ENCODE measurements around the gene ZBTB2.
"Not testable (repeated sequence)": the region's sequence is repeated elsewhere in the genome, so short reads cannot be mapped to it uniquely, and the experiment has no call there.

ZBTB2 gene

DNA sequence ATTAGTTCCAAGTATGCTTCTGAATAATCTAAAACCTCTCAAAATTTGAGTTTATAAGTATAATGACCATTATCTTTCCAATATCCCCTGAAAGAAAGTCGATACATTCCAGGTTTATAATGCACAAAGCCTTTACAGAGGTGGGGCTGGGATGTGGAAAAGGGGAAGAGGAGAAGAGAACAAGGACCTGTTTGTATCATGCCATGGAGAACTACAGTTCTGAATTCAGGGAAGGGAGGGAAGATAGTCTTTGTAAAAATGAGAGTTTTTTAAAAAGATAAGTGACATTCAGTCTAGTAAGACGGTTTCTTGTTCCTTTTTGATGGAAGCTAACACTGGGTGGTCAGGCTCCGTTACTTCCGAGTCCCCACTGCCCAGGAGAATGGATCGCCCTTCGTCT, 26.1 kb downstream of the ZBTB2 start:
- DNase-seq = no peak

DNA sequence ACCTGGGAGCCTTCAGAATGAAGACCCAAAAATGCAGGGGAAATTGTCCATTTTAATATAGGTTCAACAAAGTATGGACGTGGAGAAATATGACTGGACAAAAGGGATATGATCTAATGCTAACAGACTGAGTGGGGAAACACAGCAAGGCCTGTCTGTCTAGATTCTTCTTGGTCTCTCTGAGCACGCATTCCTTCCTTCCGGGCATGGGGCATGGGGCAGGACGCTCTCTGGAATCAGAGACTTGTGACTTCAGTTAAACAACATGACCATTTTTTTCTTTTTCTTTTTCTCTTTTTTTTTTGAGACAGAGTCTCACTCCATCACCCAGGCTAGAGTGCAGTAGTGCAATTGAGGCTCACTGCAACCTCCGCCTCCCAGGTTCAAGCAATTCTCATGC, 31.9 kb downstream of the ZBTB2 start:
- no peak for DNase-seq

DNA sequence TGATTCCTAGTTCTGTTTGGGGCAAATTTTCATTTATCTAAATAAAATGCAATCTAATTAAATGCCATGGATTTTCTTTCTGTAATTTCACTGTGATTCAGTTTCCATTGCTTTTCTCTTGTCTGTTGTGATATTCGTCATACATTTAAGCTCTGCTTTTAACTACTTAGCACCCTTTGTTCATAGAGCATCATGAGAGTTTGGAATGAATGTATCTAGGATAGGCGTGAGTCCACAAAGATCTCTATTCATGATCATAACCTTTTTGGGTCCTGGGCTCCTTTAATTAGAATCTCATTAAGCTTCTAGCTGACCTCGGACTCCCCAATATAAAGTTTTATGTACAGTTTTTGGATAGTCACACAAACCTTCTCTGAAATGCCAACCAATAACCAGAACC, 32.9 kb downstream of the ZBTB2 start:
- DNase-seq = no peak

DNA sequence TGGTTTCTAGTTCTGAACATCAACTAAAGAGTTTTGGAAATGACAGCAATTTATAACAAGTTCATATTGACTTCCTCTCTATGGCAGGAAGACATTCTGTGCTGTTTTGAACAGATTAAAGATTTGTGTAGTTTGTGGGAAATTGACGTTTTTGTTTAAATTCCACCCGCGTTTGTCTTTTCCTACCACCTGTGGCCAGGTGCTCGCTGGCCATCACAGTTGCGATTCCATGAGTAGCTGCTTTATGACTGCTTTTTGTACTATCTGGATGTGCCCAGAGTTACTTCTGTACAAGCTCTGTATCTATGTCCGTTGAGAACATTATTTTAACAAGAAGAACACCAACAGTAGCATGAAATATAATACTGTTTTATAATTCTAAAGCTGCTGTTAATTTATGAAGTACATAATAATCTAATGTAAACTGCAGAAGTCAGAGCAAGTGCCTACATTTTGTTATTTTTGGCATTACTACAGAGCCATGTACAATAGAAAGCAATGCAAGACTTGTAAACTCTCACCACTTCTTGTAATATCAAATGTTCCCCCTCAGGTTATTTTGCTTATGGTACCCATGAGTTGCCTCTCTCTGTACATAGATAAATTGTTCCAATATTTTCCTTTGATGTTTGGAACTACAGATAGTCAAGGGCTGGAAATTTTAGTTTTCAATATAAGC, 33.5 kb downstream of the ZBTB2 start:
- DNase-seq = no peak

DNA sequence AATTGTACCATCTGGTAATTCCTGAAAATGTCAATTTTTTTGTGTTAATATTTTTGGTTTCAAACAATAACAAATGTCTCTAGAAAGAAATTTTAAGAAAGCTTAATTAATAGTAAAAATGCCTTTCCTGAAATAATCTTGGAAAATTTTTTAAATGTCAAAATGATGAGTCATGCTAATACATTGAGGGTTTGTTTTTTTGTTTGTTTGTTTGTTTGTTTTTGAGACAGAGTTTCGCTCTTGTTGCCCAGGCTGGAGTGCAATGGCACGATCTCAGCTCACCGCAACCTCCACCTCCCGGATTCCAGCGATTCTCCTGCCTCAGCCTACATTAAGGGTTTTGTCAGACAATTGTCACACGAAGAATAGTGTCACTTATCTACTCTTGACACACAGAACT, 34.4 kb downstream of the ZBTB2 start:
- not testable (repeated sequence) for DNase-seq

DNA sequence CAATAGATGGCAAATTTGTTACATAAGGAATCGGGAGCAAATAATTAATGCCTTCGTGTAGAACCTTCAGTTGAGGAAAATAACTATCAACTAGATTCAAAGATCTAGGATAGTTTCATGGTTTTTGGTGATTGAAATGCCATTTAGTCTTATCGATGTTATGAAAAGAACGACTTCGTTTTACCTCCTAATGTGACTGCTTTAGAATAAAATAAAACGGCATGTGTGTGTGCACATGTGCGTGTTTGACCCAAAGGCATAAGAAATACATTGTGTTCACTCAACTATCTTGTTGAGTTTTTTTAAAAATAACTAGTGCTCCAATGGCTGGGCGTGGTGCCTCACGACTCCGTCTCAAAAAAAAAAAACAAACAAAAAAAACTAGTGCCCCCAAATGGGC, 37.6 kb downstream of the ZBTB2 start:
- no peak for DNase-seq

DNA sequence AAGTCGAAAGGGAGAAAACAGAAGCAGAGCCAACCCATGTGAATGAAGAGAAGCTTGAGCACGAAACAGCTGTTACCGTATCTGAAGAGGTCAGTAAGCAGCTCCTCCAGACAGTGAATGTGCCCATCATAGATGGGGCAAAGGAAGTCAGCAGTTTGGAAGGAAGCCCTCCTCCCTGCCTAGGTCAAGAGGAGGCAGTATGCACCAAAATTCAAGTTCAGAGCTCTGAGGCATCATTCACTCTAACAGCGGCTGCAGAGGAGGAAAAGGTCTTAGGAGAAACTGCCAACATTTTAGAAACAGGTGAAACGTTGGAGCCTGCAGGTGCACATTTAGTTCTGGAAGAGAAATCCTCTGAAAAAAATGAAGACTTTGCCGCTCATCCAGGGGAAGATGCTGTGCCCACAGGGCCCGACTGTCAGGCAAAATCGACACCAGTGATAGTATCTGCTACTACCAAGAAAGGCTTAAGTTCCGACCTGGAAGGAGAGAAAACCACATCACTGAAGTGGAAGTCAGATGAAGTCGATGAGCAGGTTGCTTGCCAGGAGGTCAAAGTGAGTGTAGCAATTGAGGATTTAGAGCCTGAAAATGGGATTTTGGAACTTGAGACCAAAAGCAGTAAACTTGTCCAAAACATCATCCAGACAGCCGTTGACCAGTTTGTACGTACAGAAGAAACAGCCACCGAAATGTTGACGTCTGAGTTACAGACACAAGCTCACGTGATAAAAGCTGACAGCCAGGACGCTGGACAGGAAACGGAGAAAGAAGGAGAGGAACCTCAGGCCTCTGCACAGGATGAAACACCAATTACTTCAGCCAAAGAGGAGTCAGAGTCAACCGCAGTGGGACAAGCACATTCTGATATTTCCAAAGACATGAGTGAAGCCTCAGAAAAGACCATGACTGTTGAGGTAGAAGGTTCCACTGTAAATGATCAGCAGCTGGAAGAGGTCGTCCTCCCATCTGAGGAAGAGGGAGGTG, 38.7 kb downstream of the ZBTB2 start:
- DNase-seq = no peak

DNA sequence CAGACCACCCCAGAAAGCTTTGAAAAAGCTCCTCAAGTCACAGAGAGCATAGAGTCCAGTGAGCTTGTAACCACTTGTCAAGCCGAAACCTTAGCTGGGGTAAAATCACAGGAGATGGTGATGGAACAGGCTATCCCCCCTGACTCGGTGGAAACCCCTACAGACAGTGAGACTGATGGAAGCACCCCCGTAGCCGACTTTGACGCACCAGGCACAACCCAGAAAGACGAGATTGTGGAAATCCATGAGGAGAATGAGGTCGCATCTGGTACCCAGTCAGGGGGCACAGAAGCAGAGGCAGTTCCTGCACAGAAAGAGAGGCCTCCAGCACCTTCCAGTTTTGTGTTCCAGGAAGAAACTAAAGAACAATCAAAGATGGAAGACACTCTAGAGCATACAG, 39.6 kb downstream of the ZBTB2 start:
- DNase-seq = no peak

DNA sequence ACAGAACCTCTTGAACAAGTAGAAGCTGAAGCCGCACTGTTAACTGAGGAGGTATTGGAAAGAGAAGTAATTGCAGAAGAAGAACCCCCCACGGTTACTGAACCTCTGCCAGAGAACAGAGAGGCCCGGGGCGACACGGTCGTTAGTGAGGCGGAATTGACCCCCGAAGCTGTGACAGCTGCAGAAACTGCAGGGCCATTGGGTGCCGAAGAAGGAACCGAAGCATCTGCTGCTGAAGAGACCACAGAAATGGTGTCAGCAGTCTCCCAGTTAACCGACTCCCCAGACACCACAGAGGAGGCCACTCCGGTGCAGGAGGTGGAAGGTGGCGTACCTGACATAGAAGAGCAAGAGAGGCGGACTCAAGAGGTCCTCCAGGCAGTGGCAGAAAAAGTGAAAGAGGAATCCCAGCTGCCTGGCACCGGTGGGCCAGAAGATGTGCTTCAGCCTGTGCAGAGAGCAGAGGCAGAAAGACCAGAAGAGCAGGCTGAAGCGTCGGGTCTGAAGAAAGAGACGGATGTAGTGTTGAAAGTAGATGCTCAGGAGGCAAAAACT, 40.1 kb downstream of the ZBTB2 start:
- DNase-seq = no peak

DNA sequence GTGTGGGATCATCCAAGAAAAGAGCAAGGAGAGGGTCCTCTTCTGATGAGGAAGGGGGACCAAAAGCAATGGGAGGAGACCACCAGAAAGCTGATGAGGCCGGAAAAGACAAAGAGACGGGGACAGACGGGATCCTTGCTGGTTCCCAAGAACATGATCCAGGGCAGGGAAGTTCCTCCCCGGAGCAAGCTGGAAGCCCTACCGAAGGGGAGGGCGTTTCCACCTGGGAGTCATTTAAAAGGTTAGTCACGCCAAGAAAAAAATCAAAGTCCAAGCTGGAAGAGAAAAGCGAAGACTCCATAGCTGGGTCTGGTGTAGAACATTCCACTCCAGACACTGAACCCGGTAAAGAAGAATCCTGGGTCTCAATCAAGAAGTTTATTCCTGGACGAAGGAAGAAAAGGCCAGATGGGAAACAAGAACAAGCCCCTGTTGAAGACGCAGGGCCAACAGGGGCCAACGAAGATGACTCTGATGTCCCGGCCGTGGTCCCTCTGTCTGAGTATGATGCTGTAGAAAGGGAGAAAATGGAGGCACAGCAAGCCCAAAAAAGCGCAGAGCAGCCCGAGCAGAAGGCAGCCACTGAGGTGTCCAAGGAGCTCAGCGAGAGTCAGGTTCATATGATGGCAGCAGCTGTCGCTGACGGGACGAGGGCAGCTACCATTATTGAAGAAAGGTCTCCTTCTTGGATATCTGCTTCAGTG, 40.8 kb downstream of the ZBTB2 start:
- no peak for DNase-seq

DNA sequence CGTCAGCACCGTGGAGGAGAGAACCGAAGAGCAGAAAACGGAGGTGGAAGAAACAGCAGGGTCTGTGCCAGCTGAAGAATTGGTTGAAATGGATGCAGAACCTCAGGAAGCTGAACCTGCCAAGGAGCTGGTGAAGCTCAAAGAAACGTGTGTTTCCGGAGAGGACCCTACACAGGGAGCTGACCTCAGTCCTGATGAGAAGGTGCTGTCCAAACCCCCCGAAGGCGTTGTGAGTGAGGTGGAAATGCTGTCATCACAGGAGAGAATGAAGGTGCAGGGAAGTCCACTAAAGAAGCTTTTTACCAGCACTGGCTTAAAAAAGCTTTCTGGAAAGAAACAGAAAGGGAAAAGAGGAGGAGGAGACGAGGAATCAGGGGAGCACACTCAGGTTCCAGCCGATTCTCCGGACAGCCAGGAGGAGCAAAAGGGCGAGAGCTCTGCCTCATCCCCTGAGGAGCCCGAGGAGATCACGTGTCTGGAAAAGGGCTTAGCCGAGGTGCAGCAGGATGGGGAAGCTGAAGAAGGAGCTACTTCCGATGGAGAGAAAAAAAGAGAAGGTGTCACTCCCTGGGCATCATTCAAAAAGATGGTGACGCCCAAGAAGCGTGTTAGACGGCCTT, 41.6 kb downstream of the ZBTB2 start:
- DNase-seq = no peak

DNA sequence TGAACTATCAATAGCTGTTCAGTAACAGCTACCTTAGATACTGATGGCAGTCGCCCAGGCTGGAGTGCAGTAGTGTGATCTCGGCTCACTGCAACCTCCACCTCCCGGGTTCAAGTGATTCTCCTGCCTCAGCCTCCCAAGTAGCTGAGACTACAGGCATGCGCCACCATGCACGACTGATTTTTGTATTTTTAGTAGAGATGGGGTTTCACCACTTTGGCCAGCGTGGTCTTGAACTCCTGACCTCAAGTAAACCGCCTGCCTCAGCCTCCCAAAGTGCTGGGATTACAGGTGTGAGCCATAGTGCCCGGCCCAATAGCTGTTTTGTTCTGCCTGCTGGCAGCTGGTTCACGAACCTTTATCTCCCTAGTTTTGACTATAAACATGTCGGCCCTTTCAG, 48.6 kb downstream of the ZBTB2 start:
- not testable (repeated sequence) for DNase-seq

DNA sequence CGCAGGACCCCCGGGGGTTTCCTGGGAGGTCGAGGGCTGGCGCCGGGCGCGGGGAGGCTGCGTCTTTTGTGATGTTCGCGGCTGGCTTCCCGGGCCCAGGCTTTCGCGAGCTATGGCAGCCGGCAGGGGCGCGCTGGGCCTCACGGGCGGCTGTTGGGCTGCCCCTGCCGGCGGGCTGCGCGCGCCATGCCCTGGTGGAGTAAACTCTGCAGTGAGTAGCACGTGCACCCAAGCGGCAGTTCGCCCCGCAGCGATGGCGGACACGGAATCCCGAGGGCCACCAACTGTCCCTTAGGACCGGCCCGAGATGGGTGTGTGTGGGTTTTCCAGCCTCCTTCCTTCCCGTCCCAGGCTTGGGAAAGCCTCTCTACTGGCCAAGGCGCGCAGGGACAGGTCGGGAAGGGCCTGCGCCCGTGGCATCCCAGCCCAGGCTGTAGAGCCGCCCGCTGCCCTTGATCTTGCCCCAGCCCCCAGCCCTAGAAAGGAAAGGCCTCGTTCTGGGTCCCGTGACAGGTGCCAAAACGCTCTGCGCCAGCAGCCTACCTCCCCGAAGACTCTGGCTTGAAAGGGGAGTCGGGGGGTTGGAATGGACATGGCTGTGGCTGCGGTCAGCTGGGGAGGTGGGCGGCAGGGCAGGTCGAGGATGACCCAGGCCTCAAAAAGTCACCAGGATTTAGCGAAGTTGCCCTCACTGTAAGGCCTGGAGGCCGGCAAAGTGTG, 49.7 kb downstream of the ZBTB2 start:
- DNase-seq = no peak

DNA sequence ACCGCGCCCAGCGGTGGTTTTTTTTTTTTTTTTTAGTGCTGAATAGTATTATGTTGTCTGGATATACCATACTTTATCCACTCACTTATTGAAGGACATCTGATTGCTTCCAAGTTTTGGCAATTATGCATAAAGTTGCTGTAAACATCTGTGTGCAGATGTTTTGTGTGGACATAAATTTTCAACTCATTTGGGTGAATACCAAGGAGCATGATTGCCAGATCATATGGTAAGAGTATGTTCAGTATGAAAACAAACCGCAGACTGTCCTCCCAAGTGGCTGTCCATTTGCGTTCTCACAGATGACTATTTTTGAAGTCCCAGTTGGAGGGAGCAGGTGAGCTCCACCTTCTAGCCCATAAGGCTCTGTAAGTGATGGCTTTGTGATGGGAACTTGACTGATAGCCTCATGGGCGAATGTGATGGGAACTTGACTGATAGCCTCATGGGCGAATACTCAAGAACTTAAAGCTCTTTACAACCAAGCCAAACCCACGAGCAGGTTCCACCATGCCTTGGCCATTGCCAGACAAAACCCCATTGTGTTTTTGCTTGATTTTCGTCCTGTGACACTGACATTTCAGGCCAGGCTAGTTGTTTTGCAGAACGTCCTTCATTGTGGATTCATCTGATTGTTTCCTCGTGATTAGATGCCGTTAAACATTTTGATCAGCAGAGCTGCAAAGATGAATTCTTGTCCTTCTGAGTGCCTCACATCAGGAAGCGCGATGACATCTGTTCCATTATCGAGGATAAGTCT, 51.0 kb downstream of the ZBTB2 start:
- DNase-seq = no peak

DNA sequence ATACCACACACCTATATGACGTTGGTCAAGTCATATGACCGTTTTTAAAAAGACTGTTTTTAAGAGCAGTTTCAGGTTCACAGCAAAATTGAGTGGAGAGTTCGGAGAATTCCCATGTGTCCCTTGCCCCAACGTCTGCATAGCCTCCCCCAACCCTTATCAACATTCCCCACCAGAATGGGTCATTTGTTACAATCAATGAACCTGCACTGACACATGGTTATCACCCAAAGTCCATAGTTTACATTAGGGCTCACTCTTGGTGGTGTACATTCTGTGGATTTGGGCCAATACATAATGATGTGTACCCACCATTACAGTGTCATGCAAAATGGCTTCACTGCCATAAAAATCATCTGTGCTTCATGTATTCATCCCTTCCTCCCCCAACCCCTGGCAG, 52.0 kb downstream of the ZBTB2 start:
- DNase-seq = no peak

DNA sequence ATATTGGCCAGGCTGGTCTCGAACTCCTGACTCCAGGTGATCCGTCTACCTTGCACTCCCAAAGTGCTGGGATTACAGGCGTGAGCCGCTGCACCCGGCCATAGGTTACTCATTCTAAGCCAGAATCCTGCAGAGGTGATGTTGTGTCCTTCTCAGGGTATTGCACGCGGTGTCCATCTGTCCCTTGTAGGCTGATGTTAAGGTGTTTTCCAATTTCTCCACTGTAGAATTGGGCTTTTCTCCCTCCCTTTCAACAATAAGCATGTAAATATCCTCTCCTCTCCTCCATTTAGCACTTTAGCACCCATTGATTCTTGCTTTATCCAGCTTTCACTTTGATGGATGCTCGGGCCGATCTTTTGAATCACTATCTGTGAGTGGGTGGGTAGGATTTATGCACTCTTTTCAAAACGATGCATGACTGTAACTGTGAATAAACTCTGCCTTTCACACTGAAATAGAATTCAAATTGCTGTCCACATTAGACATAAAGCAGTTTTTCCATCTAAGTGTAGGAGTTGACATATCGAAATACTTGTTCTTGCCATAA, 52.6 kb downstream of the ZBTB2 start:
- no peak for DNase-seq

DNA sequence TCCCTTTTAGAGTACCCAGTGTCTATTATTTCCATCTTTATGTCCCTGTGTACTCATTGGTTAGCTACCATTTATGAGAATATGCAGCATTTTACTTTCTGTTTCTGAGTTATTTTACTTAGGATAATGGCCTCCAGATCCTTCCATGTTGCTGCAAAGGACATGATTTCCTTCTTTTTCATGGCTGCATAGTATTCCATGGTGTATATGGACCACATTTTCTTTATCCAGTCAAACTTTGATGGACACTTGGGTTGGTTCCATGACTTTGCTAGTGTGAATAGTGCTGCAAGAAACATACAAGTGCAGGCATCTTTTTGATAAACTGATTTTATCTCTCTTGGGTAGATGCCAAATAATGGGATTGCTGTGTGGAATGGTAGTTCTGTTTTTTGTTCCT, 55.4 kb downstream of the ZBTB2 start:
- DNase-seq = no peak

DNA sequence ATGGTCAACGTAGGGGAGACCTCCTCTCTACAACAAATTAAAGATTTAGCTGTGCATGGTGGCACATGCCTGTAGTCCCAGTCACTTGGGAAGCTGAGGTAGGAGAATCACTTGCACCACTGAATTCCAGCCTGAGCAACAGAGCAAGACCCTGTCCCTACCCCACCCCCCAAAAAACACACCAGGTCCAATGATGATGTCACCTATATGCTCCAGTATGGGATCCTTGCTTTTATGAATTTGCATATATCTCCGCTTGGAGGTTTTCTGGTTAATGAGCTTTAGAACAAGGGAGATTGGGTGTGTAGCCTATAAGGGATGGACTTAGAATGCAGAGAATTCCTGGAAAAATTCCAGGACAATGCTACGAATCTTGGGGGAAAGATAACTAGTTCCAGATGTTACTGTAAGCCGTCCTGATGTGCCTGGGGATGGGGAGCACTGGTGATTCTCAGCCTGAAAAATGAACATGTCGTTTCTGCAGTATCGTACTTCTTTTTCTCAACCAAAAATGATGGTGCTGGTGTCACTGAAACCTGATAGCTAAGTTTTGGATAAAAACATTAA, 61.1 kb downstream of the ZBTB2 start:
- DNase-seq = no peak

DNA sequence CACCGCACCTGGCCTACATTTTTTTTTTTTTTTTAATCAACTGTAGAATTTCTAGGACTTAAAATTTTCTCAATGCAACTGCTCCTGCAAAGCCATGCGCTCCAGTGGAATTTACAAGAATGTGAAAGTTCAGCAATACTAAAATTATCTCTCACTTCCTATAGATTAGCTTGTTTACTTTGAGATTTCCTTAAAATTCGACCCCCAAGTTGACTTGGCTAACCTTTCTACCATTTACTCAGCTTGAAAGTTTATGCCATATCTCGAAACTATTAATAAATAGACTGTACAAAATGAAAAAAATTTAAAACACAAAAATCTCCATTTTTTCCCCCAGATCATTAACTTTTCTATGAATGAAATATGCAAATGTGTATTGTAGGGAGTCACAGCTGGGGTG, 64.3 kb downstream of the ZBTB2 start:
- DNase-seq = no peak

DNA sequence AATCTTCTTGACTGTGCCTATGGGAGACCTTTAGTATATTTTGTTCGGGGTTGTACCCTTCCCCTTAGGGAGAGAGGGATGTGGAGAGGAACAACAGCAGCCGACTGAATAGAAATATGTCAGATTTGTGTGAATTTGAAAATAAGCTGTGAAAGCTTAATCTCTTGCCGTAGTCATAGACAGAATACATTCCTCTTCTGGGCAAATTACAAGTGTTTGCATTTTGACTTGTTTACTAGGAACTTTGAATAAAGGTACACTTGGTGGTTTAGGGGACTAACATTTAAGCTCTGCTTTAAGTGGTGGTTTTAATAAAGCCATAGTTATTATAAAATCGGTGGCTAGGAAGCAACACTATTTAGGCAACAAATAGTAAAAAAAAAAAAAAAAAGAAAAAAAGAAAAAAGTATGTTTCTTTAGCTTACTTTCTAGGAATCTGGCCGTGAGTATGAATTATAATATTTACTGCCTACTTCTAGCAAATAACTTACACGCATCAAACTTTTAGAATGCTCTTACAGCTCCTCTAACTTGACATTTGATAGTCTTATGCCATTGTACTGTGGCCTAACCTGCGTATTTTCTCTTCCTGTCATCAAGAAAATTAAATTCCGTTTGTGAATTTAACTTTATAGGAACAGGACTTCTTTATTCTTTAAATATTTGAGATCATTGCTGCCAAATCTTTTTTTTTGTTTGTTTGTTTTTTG, 65.1 kb downstream of the ZBTB2 start:
- no peak for DNase-seq
